ENCODE results near the gene ATP6V0A4.

GRCh38 chr7:138773817-138774216, 24.2 kb downstream of the ATP6V0A4 start:
- TF ChIP-seq CTCF (IDR thresholded peaks at IDR 0.05) (no peak), ZFX (IDR thresholded peaks at IDR 0.05; ENCODE audit: borderline replicate concordance) (no peak)

Data from 22Rv1 (cell line).